ENCODE measurements around the gene USH2A. TPM values are rescaled to one million over a fixed set of nuclear protein-coding genes. Genes with fewer than 3 reads are reported as not detected.

Gene USH2A
- total RNA-seq, 1 donor from 2014 or later: not detected

- no peaks in the 10 kb centered on the region for H3K9me3 Mint-ChIP-seq (ENCODE audit: unreplicated experiment)
- DNase-seq (ENCODE audit: extremely low spot score, unreplicated experiment): no peak
- no peak overlapping the region for H3K4me3 Mint-ChIP-seq (ENCODE audit: unreplicated experiment)
- no peak overlapping the region for H3K27ac Mint-ChIP-seq (ENCODE audit: unreplicated experiment)
- H3K27me3 Mint-ChIP-seq (ENCODE audit: unreplicated experiment): peaks cover 7% of the 10 kb centered on the region
- peak; percentile 24 for TF ChIP-seq CTCF (IDR thresholded peaks at IDR 0.05)
- H3K4me1 Mint-ChIP-seq (ENCODE audit: unreplicated experiment): no peaks in the 10 kb centered on the region
- H3K36me3 Mint-ChIP-seq (ENCODE audit: unreplicated experiment): no peaks in the 10 kb centered on the region
Observed at GRCh38 chr1:216034506-216034905, 388.7 kb downstream of the USH2A start.

- Mint-ChIP-seq H3K27me3 (ENCODE audit: unreplicated experiment) (peaks cover 11% of the 10 kb centered on the region), H3K27ac (ENCODE audit: unreplicated experiment) (no peak overlapping the region), H3K4me3 (ENCODE audit: unreplicated experiment) (no peak overlapping the region), H3K4me1 (ENCODE audit: unreplicated experiment) (no peaks in the 10 kb centered on the region), H3K36me3 (ENCODE audit: unreplicated experiment) (no peaks in the 10 kb centered on the region), H3K9me3 (ENCODE audit: unreplicated experiment) (no peaks in the 10 kb centered on the region)
- no peak for TF ChIP-seq CTCF (IDR thresholded peaks at IDR 0.05)
- no peak for DNase-seq (ENCODE audit: extremely low spot score, unreplicated experiment)
Observed at GRCh38 chr1:216032961-216033614, 390.2 kb downstream of the USH2A start.

GRCh38 chr1:216032284-216032683, 391.0 kb downstream of the USH2A start:
- Mint-ChIP-seq H3K4me1 (ENCODE audit: unreplicated experiment) (no peaks in the 10 kb centered on the region), H3K27ac (ENCODE audit: unreplicated experiment) (no peak overlapping the region), H3K4me3 (ENCODE audit: unreplicated experiment) (no peak overlapping the region), H3K36me3 (ENCODE audit: unreplicated experiment) (no peaks in the 10 kb centered on the region), H3K9me3 (ENCODE audit: unreplicated experiment) (no peaks in the 10 kb centered on the region), H3K27me3 (ENCODE audit: unreplicated experiment) (peaks cover 9% of the 10 kb centered on the region)
- no peak for TF ChIP-seq CTCF (IDR thresholded peaks at IDR 0.05)
- DNase-seq (ENCODE audit: extremely low spot score, unreplicated experiment): no peak

- H3K4me1 Mint-ChIP-seq (ENCODE audit: unreplicated experiment): no peaks in the 10 kb centered on the region
- H3K36me3 Mint-ChIP-seq (ENCODE audit: unreplicated experiment): no peaks in the 10 kb centered on the region
- no peak overlapping the region for H3K4me3 Mint-ChIP-seq (ENCODE audit: unreplicated experiment)
- peaks cover 5% of the 10 kb centered on the region for H3K27me3 Mint-ChIP-seq (ENCODE audit: unreplicated experiment)
- no peak overlapping the region for H3K27ac Mint-ChIP-seq (ENCODE audit: unreplicated experiment)
- no peaks in the 10 kb centered on the region for H3K9me3 Mint-ChIP-seq (ENCODE audit: unreplicated experiment)
- no peak for DNase-seq (ENCODE audit: extremely low spot score, unreplicated experiment)
- TF ChIP-seq CTCF (IDR thresholded peaks at IDR 0.05): no peak
Observed at GRCh38 chr1:216028631-216029030, 394.6 kb downstream of the USH2A start.

- no peak overlapping the region for H3K27ac Mint-ChIP-seq (ENCODE audit: unreplicated experiment)
- no peak overlapping the region for H3K4me3 Mint-ChIP-seq (ENCODE audit: unreplicated experiment)
- H3K9me3 Mint-ChIP-seq (ENCODE audit: unreplicated experiment): no peaks in the 10 kb centered on the region
- TF ChIP-seq CTCF (IDR thresholded peaks at IDR 0.05): no peak
- no peak for DNase-seq (ENCODE audit: extremely low spot score, unreplicated experiment)
- H3K27me3 Mint-ChIP-seq (ENCODE audit: unreplicated experiment): peaks cover 5% of the 10 kb centered on the region
- no peaks in the 10 kb centered on the region for H3K36me3 Mint-ChIP-seq (ENCODE audit: unreplicated experiment)
- H3K4me1 Mint-ChIP-seq (ENCODE audit: unreplicated experiment): no peaks in the 10 kb centered on the region
Observed at GRCh38 chr1:216024546-216024945, 398.7 kb downstream of the USH2A start.
